ENCODE data around the gene ZFYVE1. TPM values are rescaled to one million over a fixed set of nuclear protein-coding genes. Genes with fewer than 3 reads are reported as not detected.
"Not testable (repeated sequence)": the region's sequence is repeated elsewhere in the genome, so short reads cannot be mapped to it uniquely, and the experiment has no call there.

ZFYVE1 gene
- total RNA-seq, 2 experiments from 2014 or later: 17.8 to 18.4 TPM

- H3K4me1 Mint-ChIP-seq: peaks cover 15% of the 10 kb centered on the region
- H3K9me3 Mint-ChIP-seq: no peaks in the 10 kb centered on the region
- ChIA-PET POLR2A (no interaction called here), CTCF (interaction anchor here (1.4 kb wide), 1 partner anchor 18 kb away, joined by 7 read pairs; no protein-coding TSS in a partner anchor)
- no peak overlapping the region for H3K27ac Mint-ChIP-seq
- DNase-seq: no peak
- H3K36me3 Mint-ChIP-seq (ENCODE audit: low read depth): peaks cover 13% of the 10 kb centered on the region
- H3K27me3 Mint-ChIP-seq: no peaks in the 10 kb centered on the region
- H3K4me3 Mint-ChIP-seq: no peak overlapping the region
Measured at GRCh38 chr14:72966038-72966437, 60.9 kb downstream of the ZFYVE1 start.

DNA sequence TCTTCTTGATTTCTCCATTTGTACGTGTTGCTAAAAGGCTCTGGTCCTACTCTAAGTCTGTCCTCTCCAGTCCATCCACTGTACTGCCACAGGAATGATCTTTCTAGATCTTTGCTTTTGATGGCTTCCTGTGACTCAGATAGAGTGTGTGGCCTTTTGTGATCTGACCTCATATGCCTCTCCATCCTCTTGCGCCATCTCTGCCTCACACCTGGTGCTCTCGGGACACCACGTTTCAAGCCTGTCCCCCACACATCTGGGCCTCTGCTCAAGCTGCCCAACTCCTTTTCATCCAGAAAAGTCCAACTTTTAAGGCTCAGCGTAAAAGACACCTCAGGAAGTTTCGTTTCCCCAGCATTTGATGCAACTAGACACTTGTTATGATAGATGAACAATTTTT lies 61.7 kb downstream of the ZFYVE1 start:
- Mint-ChIP-seq H3K9me3 (no peaks in the 10 kb centered on the region), H3K27ac (no peak overlapping the region)

DNA sequence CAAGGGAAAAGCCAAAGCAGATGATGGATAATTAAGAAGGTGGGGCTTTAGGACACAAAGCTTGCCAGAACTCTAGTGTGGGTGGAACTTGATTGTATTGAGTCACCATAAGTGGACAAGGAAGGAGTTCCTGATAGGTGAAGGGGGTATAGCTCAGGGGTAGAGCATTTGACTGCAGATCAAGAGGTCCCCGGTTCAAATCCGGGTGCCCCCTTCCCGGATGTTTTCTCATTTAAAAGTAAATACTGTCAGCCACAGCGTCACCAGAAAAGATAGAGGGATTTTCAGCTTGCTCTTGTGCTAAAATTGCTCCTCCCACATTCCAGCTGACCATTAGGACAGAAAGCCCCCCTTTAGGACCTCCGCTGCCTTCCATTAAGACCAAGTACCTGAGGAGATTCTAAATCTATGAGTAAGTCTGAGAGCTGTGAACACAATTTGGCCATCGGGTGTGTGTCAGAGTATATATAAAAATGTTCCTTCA lies 64.0 kb downstream of the ZFYVE1 start:
- no peak for DNase-seq
- no peaks in the 10 kb centered on the region for H3K27me3 Mint-ChIP-seq
- POLR2A ChIA-PET: no interaction called here

More for the DNA sequence above, 61.7 kb downstream of the ZFYVE1 start:
- H3K4me1 Mint-ChIP-seq: peaks cover 15% of the 10 kb centered on the region
- H3K4me3 Mint-ChIP-seq: no peak overlapping the region
- no peaks in the 10 kb centered on the region for H3K27me3 Mint-ChIP-seq
- H3K36me3 Mint-ChIP-seq (ENCODE audit: low read depth): peaks cover 12% of the 10 kb centered on the region
- ChIA-PET CTCF (interaction anchor here (1.1 kb wide), 1 partner anchor 16 kb away, joined by 5 read pairs; no protein-coding TSS in a partner anchor), POLR2A (no interaction called here)
- no peak for DNase-seq

GRCh38 chr14:72962336-72962754 lies 64.6 kb downstream of the ZFYVE1 start:
- H3K4me3 Mint-ChIP-seq; H3K36me3 Mint-ChIP-seq (ENCODE audit: low read depth); POLR2A ChIA-PET: not testable (repeated sequence)

More for the DNA sequence above, 64.0 kb downstream of the ZFYVE1 start:
- Mint-ChIP-seq H3K36me3 (ENCODE audit: low read depth) (peaks cover 7% of the 10 kb centered on the region), H3K27ac (no peak overlapping the region), H3K4me3 (no peak overlapping the region), H3K9me3 (no peaks in the 10 kb centered on the region), H3K4me1 (peaks cover 15% of the 10 kb centered on the region)
- CTCF ChIA-PET: interaction anchor here (1.7 kb wide), 1 partner anchor 14 kb away, joined by 6 read pairs; no protein-coding TSS in a partner anchor

GRCh38 chr14:72961579-72962335 lies 65.1 kb downstream of the ZFYVE1 start:
- H3K36me3 Mint-ChIP-seq (ENCODE audit: low read depth): peaks cover 7% of the 10 kb centered on the region
- no peaks in the 10 kb centered on the region for H3K27me3 Mint-ChIP-seq
- H3K4me1 Mint-ChIP-seq: peaks cover 15% of the 10 kb centered on the region
- no peak overlapping the region for H3K4me3 Mint-ChIP-seq
- ChIA-PET CTCF (interaction anchor here (1.7 kb wide), 1 partner anchor 13 kb away, joined by 6 read pairs; no protein-coding TSS in a partner anchor), POLR2A (no interaction called here)
- H3K9me3 Mint-ChIP-seq: no peaks in the 10 kb centered on the region
- no peak overlapping the region for H3K27ac Mint-ChIP-seq
- DNase-seq: no peak

More at GRCh38 chr14:72962336-72962754, 64.6 kb downstream of the ZFYVE1 start:
- not testable (repeated sequence) for H3K9me3 Mint-ChIP-seq, H3K27ac Mint-ChIP-seq, H3K27me3 Mint-ChIP-seq, DNase-seq
- CTCF ChIA-PET: interaction anchor here (1.7 kb wide), 1 partner anchor 14 kb away, joined by 6 read pairs; no protein-coding TSS in a partner anchor
- H3K4me1 Mint-ChIP-seq: peaks cover 15% of the 10 kb centered on the region

DNA sequence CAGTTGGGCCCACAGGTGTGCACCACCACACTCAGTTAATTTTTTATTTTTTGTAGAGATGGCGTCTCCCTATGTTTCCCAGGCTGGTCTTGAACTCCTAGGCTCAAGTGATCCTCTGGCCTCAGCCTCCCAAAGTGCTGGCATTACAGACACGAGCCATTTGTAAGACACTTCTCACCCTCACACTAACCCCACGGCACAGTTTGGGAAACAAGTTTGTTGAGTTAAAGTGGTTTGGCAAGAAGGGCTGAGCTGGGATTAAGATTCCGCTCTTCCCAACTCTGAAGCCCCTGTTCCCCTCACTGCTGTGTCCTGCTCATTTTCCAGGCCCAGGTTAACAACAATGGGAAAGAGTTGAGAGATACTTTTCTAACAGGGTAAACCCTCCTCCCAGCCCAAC lies 65.9 kb downstream of the ZFYVE1 start:
- H3K4me3 Mint-ChIP-seq; DNase-seq; H3K27ac Mint-ChIP-seq; POLR2A ChIA-PET; H3K9me3 Mint-ChIP-seq; CTCF ChIA-PET; H3K36me3 Mint-ChIP-seq (ENCODE audit: low read depth); H3K27me3 Mint-ChIP-seq: not testable (repeated sequence)
- peaks cover 15% of the 10 kb centered on the region for H3K4me1 Mint-ChIP-seq

DNA sequence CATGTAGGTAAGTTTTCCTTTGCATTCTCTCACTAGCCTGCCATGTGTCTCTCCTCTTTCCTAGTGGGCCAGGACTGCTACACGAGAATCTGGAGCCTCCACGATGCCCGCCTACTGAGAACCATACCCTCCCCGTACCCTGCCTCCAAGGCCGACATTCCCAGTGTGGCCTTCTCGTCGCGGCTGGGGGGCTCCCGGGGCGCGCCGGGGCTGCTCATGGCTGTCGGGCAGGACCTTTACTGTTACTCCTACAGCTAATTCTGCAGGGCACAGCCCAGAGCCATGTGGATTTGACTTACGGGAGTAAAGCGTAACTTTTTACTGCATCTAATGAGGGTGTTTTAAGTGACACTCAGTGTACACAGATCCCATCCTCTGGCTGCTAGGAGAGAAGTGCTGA lies 68.4 kb downstream of the ZFYVE1 start:
- peaks cover 2% of the 10 kb centered on the region for H3K4me1 Mint-ChIP-seq
- ChIA-PET POLR2A (no interaction called here), CTCF (interaction anchor here (1.4 kb wide), 1 partner anchor 445 kb away, joined by 4 read pairs; no protein-coding TSS in a partner anchor)
- H3K9me3 Mint-ChIP-seq: no peaks in the 10 kb centered on the region
- DNase-seq: no peak
- peaks cover 12% of the 10 kb centered on the region for H3K36me3 Mint-ChIP-seq (ENCODE audit: low read depth)
- H3K27ac Mint-ChIP-seq: no peak overlapping the region
- no peaks in the 10 kb centered on the region for H3K27me3 Mint-ChIP-seq
- H3K4me3 Mint-ChIP-seq: no peak overlapping the region

DNA sequence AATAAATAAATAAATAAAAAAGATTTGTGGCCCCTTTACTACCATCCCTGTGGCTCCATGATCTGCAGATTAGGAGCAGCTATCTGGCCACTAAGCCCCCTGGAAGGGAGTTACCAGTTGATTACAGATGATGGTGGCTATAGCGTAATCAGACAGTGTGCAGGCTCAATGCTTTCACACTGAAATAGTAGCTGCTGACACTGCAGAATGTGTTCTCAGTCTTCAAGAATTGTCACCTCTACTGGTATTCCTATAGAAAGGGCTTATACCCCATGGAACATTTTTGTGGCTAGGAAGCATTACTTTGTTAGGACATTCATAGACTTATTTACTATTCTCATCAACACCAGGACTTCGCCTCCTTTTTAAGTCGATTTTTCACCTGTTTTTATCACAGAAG lies 69.7 kb downstream of the ZFYVE1 start:
- POLR2A ChIA-PET: no interaction called here
- no peaks in the 10 kb centered on the region for H3K9me3 Mint-ChIP-seq

GRCh38 chr14:72956741-72957140 lies 70.2 kb downstream of the ZFYVE1 start:
- H3K27ac Mint-ChIP-seq, POLR2A ChIA-PET, H3K4me1 Mint-ChIP-seq, H3K4me3 Mint-ChIP-seq, DNase-seq, H3K27me3 Mint-ChIP-seq, H3K9me3 Mint-ChIP-seq: not testable (repeated sequence)
- CTCF ChIA-PET: interaction anchor here (1.7 kb wide), 1 partner anchor 8 kb away, joined by 13 read pairs; no protein-coding TSS in a partner anchor
- H3K36me3 Mint-ChIP-seq (ENCODE audit: low read depth): peaks cover 15% of the 10 kb centered on the region

More for the DNA sequence above, 69.7 kb downstream of the ZFYVE1 start:
- Mint-ChIP-seq H3K36me3 (ENCODE audit: low read depth) (peaks cover 13% of the 10 kb centered on the region), H3K27me3 (no peaks in the 10 kb centered on the region), H3K27ac (no peak overlapping the region), H3K4me1 (no peaks in the 10 kb centered on the region), H3K4me3 (no peak overlapping the region)
- DNase-seq: no peak
- CTCF ChIA-PET: interaction anchor here (1.4 to 1.7 kb wide), 2 partner anchors 9 to 443 kb away, joined by 4 to 13 read pairs; no protein-coding TSS in a partner anchor

DNA sequence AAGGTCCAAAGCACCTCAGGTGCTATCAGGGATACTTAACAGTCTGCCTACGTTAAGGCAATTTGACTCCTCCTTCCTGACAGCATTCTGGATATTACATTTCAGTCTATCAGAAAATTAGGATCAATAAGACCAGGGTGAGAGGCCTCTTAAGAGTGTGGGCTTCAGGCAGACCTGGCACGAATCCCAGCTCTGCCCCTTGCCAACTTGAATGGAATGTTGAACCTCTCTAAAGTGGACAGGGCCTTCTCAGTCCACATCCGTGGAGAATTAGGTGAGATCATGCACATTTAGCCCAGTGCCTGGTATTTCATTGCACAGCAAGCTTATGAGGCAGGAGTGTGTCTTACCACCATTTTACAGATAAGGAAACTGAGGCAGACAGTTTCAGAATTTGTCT lies 74.7 kb downstream of the ZFYVE1 start:
- Mint-ChIP-seq H3K9me3 (no peaks in the 10 kb centered on the region), H3K4me3 (no peak overlapping the region), H3K4me1 (peaks cover 14% of the 10 kb centered on the region), H3K36me3 (ENCODE audit: low read depth) (peaks cover 12% of the 10 kb centered on the region), H3K27me3 (no peaks in the 10 kb centered on the region), H3K27ac (no peak overlapping the region)
- no peak for DNase-seq
- CTCF ChIA-PET: interaction anchor here (0.7 kb wide), 1 partner anchor 438 kb away, joined by 3 read pairs; no protein-coding TSS in a partner anchor
- POLR2A ChIA-PET: no interaction called here

DNA sequence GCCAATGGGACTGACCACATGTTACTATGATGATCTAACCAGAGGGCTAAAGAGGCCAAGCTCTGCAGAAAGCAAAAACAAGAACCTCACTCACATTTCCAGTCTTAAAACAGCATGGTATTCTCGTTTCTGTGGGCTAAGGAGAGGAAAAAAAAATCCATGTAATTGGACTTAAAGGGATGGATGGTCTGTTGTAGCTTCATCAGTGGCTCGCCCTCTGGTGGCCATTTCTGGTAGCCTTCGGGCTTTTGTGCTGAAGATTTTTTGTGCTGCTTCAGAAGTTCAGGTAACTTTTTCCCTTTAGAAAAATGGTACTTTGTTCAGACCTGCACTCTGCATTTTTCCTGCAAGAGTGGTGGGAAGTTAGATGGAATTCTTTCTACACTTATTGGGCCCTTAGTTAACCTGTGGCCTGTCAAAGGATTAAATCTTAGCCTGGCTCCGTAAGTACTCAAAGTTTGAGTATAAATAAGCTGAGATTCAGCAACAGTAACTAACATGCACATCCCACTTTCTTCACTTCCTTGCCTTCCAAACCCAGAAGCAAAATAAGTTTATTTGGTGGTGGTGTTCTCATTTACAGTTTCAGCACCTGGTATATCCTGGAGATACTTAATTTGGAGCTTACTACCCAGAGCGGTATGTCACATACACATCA lies 78.3 kb downstream of the ZFYVE1 start:
- no peaks in the 10 kb centered on the region for H3K9me3 Mint-ChIP-seq
- ChIA-PET CTCF (interaction anchor here (0.9 to 4.2 kb wide), 24 partner anchors 9 to 509 kb away, joined by 3 to 97 read pairs (median 5); partner anchors contain the start of genes DCAF4, DPF3 and RBM25), POLR2A (interaction anchor here (0.8 to 1.4 kb wide), 6 partner anchors 11 to 434 kb away, joined by 3 to 8 read pairs (median 4); no protein-coding TSS in a partner anchor)
- H3K4me1 Mint-ChIP-seq: peaks cover 19% of the 10 kb centered on the region
- H3K27ac Mint-ChIP-seq: no peak overlapping the region
- peak; percentile 75 for DNase-seq
- no peak overlapping the region for H3K4me3 Mint-ChIP-seq
- no peaks in the 10 kb centered on the region for H3K27me3 Mint-ChIP-seq
- H3K36me3 Mint-ChIP-seq (ENCODE audit: low read depth): peaks cover 8% of the 10 kb centered on the region

- Mint-ChIP-seq H3K27me3 (no peaks in the 10 kb centered on the region), H3K9me3 (no peaks in the 10 kb centered on the region), H3K36me3 (ENCODE audit: low read depth) (peaks cover 16% of the 10 kb centered on the region), H3K27ac (no peak overlapping the region), H3K4me3 (no peak overlapping the region), H3K4me1 (peaks cover 19% of the 10 kb centered on the region)
- POLR2A ChIA-PET: interaction anchor here (1.0 to 1.3 kb wide), 2 partner anchors 38 to 471 kb away, joined by 3 read pairs; no protein-coding TSS in a partner anchor
- CTCF ChIA-PET: interaction anchor here (0.5 to 4.2 kb wide), 23 partner anchors 8 to 508 kb away, joined by 3 to 97 read pairs (median 4); partner anchors contain the start of genes DCAF4, DPF3 and RBM25
- no peak for DNase-seq
Measured at GRCh38 chr14:72947366-72948160, 79.3 kb downstream of the ZFYVE1 start.

All from activated CD4-positive, alpha-beta memory T cell treated with anti-CD3 and anti-CD28 coated beads, Interleukin-2, amount 10 ng/mL, durations not matched to agents 7 days and 5 days (primary cell).